Measurements from ENCODE around the gene AGXT2.

The AGXT2 gene

GRCh38 chr5:34996261-34996660 is 51.5 kb downstream of the AGXT2 start:
- no peak for DNase-seq (ENCODE audit: low read depth)
- TF ChIP-seq CTCF (conservative IDR thresholded peaks at IDR 0.05; ENCODE audit: low read depth, low read length): no peak
- H3K4me3 ChIP-seq (ENCODE audit: low read depth, low read length): no peak overlapping the region

- DNase-seq (ENCODE audit: low read depth): no peak
- H3K4me3 ChIP-seq (ENCODE audit: low read depth, low read length): no peak overlapping the region
- no peak for TF ChIP-seq CTCF (conservative IDR thresholded peaks at IDR 0.05; ENCODE audit: low read depth, low read length)
Observed at GRCh38 chr5:34993951-34994350, 53.8 kb downstream of the AGXT2 start.

- TF ChIP-seq CTCF (conservative IDR thresholded peaks at IDR 0.05; ENCODE audit: low read depth, low read length): no peak
Observed at GRCh38 chr5:34991486-34992238, 56.1 kb downstream of the AGXT2 start.

GRCh38 chr5:34986965-34987364 is 60.8 kb downstream of the AGXT2 start:
- TF ChIP-seq CTCF (conservative IDR thresholded peaks at IDR 0.05; ENCODE audit: low read depth, low read length): no peak
- no peak overlapping the region for H3K4me3 ChIP-seq (ENCODE audit: low read depth, low read length)
- no peak for DNase-seq (ENCODE audit: low read depth)

More at GRCh38 chr5:34991486-34992238, 56.1 kb downstream of the AGXT2 start:
- H3K4me3 ChIP-seq (ENCODE audit: low read depth, low read length): no peak overlapping the region
- peak; percentile 68 for DNase-seq (ENCODE audit: low read depth)

- no peak overlapping the region for H3K4me3 ChIP-seq (ENCODE audit: low read depth, low read length)
- no peak for TF ChIP-seq CTCF (conservative IDR thresholded peaks at IDR 0.05; ENCODE audit: low read depth, low read length)
- DNase-seq (ENCODE audit: low read depth): no peak
Observed at GRCh38 chr5:34982823-34983222, 64.9 kb downstream of the AGXT2 start.

- no peak for TF ChIP-seq CTCF (conservative IDR thresholded peaks at IDR 0.05; ENCODE audit: low read depth, low read length)
- DNase-seq (ENCODE audit: low read depth): no peak
- H3K4me3 ChIP-seq (ENCODE audit: low read depth, low read length): no peak overlapping the region
Observed at GRCh38 chr5:34978681-34979080, 69.1 kb downstream of the AGXT2 start.
